Stimulated activated CD8-positive, alpha-beta memory T cell treated with anti-CD3 and anti-CD28 coated beads, Interleukin-12 subunit alpha, Interleukin-12 subunit beta, amount 100 ng/mL, for 4 hours (primary cell): ENCODE measurements around the gene WNT5B.
A peak's percentile ranks its signal among the peaks of the same experiment; 100 is the strongest.

Experiments
- DNase-seq: peaks from one replicate; pipeline ENCODE4 v3.0.0-alpha.2; 2020; ENCODE audit warnings: low read depth

WNT5B gene

DNA sequence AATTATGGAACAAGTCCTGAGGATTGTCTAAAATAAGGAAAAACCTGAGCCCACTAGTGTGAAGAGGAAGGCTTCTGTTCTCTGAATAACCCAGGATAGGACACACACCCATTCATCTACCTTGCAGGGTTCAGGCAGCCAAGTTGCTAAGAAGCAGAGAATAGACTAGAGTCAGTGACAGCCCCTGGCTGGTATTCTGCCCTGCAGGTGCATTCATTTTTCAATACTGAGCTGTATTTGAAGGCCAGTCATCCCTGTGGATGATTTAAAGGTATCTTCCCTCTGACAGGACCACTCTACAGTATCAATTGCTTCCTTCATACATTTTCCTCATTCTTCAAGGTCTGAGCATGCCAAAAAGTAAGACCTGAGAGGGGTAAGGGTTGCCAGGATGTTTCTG is 22.9 kb downstream of the WNT5B start:
- DNase-seq: no peak

DNA sequence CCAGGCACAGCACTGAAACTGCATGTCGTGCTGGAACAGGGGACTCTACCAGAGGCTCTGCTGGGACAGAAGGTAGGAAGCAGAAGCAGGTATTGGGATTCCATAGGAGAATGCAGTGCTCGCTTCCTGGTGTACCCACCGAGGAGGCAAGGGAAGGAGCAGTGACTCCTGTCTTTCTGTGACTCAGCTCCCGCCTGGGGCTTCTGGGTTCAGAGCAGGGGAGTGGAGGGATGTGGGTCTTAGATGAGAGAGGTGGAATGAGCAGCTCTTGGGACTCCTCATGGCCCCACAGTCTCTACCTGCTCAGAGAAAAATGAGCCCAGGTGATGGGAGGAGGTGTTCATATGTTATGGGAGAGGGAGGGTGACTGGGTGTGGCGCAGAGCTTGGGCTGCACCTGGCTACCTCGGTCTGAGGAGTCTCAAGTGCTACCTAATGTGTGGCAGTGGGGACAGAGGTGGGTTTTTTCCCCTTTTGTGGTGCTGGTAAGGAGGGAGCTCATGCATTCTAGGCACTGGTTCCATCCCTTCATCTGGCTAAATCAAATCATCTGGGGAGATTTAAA is 26.3 kb downstream of the WNT5B start:
- DNase-seq: no peak

DNA sequence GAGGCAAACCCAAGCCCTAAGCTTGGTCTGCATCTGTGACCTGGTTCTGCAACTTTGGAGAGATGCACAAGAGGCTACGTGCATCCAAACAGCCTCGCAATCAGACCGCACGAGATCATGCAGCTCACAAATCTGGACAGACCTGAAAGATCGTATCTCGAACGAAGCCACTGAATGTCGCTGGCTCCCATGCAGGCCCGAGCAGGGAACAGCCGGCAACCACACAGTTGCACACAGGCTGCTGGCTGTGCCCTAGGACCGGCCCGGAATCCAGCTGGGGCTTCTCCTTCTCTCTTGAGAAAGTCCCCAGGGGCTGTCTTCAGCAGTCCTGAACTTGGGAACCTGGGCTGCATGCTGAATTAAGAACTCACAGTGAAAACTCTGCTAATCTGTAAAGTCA is 27.9 kb downstream of the WNT5B start:
- DNase-seq: no peak

DNA sequence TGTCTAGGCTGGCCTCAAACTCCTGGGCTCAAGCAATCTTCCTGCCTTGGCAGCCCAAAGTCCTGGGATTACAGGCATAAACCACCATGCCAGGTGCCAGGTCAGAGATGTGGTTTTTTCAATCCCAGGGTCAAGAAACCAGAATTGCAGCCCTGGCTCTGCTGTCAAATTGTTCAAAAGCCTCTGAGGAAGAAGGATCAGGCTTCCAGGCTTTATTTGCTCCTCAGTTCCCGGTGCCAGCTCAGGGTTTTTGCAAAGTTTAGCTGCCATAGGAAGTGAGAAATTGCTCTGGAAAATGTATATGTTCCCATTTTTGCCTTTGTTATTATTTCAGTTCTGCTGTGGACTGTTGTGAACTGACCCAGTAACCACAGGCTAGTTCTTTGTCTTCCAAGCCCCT is 28.7 kb downstream of the WNT5B start:
- no peak for DNase-seq

- DNase-seq: peak; percentile 30
Measured at GRCh38 chr12:1660304-1661187, 31.5 kb downstream of the WNT5B start.

GRCh38 chr12:1661553-1662335 is 32.7 kb downstream of the WNT5B start:
- DNase-seq: peak; percentile 73

- DNase-seq: no peak
Measured at GRCh38 chr12:1662761-1663439, 33.9 kb downstream of the WNT5B start.

- DNase-seq: no peak
Measured at GRCh38 chr12:1663440-1664132, 34.6 kb downstream of the WNT5B start.

- no peak for DNase-seq
Measured at GRCh38 chr12:1665366-1665765, 36.3 kb downstream of the WNT5B start.

- DNase-seq: no peak
Measured at GRCh38 chr12:1666215-1666614, 37.2 kb downstream of the WNT5B start.

DNA sequence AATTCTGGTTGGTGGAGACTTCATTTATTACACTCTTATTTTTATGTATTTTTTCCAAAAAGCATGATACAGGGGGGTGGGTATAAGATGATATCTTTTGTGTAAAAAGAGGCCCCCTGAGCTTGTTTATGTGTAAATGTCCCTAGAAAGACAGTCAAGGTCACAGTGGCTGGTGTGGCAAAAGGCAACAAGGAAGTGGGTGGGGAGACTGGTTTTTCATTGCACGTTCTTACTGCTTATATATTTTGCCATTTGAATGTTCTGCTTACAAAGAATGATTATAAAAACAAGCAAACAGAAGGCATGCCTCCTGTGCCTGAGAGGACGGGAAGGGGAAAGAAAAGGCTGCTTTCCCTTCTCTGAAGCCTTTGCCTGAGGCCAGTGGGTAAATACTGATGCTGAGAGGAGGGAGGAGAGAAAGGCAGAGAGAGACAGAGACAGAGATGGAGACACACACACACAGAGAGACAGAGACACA is 37.7 kb downstream of the WNT5B start:
- DNase-seq: no peak

- no peak for DNase-seq
Measured at GRCh38 chr12:1668833-1669543, 40.0 kb downstream of the WNT5B start.

GRCh38 chr12:1670358-1671268 is 41.6 kb downstream of the WNT5B start:
- DNase-seq: no peak

DNA sequence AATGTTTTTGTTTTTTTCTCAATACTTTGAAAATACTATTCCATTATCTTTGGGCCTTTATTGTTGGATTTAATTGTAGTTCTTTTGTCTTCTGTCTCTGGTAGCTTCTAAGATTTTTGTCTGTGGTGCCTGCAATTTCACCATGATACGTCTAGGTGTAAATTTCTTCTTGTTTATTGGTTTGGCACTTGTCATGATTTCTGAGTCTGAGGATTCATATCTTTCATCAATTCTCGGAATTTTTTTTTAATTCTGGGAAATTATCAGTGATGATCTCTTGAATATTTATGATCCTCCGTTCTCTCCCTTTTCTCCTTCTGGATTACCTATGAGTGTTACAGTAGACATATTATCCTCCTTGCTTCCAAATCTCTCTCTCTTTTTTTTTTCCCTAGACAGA is 47.0 kb downstream of the WNT5B start:
- DNase-seq: no peak

DNA sequence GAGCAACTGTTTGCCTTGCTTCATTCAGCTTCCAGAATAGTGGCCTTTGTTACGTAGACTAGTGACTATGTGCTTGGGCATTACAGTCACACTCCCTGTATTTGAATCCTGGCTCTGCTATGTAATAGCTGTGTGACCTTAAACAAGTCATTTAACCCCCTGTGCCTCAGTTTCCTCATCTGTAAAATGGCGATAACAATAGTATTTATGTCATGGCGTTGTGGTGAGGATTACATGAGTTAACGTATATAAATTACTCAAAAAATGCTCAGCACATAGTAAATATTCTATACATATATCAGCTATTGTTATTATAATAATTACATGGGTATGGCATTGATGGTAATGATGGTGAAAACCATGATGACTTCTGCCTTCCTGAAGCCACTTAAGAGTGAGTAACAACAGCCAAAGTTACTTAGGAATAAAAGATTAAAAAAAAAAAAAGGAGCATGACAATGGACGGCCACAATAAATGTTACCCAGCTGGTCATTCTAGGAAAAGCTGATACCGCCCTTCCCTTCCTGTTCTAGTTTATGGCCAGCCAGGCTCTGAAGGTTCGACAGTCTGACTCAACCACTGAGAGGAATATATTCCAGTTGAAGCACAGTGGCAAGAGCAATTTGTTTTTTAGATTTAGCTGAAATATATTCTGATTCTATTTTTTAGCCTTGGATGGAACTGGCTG is 51.9 kb downstream of the WNT5B start:
- no peak for DNase-seq

DNA sequence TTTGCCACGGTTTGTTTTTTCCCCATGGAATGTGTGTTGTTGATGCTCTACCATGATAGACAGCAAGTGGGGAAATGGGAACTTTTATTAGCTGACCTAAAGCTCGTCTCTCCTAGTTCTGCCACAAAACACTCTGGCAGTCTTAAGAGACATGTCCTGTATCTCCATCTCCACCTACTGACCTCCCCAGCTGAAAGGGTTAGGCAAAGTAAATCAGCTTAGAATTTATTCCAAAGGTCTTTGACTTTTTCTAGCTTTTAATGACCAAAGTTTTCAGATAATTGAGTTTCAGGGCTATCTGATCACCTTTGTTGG is 52.4 kb downstream of the WNT5B start:
- no peak for DNase-seq

DNA sequence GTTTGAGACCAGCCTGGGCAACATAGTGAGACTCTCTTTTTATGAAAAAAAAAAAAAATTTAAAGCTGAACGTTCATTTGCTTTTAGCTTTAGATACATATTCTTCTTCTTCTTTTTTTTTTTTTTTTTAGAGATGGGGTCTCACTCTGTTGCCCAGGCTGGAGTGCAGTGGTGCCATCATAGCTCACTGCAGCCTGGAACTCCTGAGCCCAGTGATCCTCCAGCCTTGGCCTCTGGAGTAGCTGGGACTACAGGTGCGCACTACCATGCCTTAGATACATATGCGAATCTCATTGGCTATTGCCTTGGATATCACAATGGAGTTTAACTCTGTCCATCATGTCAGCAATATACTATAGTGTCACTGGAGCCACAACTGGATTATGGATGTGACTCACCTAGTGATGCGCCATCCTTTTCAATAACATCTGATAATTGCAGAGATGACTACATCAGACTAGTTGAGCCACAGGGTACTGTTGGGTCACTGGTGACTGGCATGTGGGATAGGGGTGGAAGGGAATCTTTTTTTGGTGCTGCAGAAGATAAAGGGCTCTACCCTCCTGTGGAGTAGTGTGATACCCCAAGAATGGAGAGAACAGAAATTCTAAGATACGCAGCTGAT is 59.2 kb downstream of the WNT5B start:
- DNase-seq: no peak

DNA sequence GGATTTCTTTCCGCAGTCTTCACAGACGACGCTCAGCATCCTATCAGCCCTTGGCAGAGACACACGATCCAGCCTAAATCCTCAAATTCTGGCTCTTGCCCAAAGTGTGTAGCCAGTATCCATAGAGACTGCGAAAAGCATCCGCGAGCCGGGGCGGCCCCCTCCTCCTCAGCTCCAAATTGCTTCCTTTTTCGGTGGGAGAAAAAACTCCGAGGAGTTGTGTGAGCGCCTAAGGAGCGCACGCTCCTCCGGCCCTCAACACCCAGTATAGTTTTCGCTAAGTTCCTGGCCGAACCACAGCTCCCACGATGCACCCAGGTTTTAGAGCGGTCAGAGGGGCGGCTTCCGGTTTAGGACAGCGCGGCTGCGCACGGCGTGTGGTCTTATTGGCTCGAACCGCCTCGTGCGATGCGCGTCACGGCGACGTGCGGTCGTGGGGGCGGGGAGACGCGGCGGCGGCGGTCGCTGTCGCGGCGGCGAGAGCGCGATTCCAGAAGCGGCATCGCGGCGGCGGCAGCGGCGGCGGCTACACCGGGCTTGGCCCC is 61.6 kb downstream of the WNT5B start, which contains the start of gene ADIPOR2:
Gene ADIPOR2 (plus strand): TSS at position 493 of the 545 bp plus-strand sequence. CDS start 63,274 bp downstream, outside the sequence.
- peak; percentile 92 for DNase-seq
